Endometrial microvascular endothelial cells (primary cell): ENCODE data around the gene CAMTA1. TPM values are rescaled to one million over a fixed set of nuclear protein-coding genes. Genes with fewer than 3 reads are reported as not detected.

Source experiments
- in situ Hi-C: cut with HindIII; loops from 2 replicates; pipeline ENCODE4 v1.10.0; 2017; ENCODE audit warnings: low sequenced_read_pairs, low pct_unique_long_range_greater_than_20kb; ENCODE audit errors: inconsistent ontology term
- total RNA-seq: library from RNA; depleted of rRNA; stranded (reverse); fragments of >200 nt; gene quantifications from one replicate; pipeline ENCODE4 v1.2.3, GENCODE V29; 2015; ENCODE audit errors: inconsistent ontology term

Gene CAMTA1
- total RNA-seq, 1 donor from 2014 or later, result 89.0 TPM

DNA sequence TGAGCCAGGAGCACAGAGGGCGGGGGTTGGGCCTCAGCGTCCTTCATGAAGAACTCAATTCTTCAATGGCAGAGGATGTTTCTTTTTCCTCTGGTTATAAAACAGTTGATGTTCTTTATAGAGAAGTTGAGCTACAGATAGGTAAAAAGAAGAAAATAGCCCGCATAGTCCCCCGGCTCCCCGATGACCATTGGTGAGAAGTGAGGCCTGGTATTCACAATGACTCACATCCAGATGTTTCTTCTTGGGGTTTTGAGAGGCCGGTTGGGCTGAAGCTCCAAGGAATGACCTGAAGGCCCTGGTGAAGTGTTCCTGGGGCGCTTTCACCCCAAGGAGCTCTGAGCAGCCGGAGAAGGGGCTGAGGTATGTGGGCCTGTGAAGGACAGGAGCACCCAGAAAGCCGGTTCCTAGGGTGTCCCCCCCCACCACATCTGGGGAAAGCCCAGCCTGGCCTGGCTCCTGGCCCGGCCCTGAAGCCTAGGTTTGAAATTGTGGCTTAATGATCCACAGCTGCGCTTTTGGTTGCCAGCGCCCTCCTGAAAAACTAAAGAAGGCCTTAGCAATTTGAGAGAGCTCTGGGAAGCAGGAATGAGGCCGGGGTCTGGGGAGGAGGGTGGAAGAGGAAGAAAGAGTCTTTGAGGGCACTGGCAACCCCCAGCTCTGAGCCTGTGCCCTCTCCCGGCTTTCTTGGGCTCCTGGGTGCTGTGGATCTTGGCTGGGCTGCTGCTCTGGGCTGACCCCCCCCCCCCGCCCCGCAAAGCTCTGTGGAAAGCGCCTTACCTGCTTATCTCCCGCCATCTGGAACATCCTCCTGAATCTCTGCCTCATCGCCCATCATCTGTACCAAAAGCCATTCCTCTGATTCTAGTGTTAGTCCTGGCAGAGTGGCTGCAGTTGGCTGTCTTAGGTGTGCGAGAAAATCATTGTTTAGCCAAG, 444.7 kb downstream of the CAMTA1 start:
- in situ Hi-C loops, result no loop called here

DNA sequence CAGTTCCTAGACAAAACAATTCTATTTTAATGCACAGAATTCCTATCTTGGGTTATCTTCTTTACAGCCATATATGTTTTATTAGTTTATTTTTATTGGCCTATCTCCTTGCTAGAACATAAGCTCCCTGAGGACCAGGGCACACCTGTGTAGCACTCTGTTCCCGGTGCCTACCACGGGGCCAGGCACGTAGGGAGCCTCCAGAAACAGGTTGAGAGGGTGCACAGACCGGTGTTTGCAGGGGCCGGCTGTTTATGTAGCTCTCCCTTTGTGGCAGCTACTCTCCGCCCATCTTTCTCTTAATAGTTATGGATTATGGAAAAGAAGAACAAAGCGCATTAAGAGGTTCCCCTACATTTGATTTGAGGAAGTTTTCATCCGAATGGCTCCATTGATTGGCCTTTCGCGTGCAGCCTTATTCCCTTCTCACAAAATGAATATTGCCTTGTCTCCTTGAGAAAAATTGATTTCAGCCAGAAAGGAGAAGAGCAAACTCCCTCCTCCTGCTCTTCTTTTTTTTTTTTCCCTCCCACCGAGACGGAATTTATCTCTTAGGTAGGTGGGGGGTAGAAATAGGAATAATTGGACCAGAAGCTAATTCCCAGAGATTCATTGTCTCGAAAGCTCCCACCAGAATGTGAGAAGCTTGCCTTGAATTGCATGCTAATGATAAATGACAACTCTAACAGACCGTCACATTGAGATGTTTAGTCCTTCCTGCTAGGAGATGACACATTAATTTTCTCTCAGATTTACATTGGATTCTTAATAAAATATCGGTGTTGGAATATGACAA, 447.4 kb downstream of the CAMTA1 start:
- in situ Hi-C loops, result no loop called here

DNA sequence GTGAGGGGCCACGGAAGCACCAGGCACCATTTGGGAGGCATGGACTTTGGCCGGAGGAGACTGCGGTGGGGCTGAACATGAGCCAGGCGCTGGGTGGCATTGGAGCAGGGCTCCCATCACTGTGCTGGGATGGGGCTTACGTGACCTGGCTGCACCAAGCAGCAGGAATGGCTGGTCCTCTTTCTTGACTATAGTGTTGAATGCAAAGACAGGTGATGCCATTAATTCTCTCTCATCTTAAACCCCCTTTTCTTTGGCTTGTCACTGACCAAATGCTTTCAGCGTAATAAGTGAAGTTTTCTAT, 447.9 kb downstream of the CAMTA1 start:
- in situ Hi-C loops, result no loop called here

DNA sequence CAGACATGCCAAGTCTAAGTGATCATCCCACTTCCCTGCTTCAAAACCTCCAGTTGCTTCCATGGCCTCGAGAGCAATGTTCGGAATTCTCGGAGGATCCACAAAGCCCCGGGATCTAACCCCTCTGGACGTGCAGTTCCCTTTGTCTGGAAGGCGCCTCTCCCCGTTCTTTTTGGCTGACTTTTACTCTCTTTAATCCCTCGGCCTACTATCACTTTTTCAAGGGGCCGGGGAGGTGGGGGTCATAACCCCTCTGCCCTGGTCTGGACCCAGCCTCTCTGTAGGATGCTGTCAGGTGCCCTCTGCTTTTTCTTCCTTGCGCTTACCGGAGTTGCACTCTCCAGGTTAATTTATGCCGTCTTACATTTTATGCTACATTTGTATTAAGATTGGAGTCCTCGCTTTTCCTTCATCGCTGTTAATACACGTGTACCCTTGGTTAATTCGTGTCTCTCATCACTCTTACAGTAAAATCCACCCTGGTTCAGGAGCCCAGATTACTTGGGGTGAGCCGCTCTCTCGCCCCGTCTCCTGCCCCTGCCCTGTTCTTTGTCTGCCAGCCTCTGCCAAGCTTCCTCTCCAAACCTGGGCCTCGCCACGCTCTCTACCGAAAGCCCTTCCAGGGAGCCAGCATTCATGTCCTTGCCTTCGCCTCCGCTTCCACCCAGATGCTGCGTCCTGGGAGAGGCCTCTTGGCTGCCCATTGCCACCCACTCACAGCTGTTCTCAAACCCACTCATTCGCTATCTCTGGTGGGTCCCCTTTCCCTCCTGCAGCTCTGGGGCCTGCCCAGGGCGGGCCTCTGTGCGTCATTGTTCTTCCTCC, 448.6 kb downstream of the CAMTA1 start:
- in situ Hi-C loops, result no loop called here

DNA sequence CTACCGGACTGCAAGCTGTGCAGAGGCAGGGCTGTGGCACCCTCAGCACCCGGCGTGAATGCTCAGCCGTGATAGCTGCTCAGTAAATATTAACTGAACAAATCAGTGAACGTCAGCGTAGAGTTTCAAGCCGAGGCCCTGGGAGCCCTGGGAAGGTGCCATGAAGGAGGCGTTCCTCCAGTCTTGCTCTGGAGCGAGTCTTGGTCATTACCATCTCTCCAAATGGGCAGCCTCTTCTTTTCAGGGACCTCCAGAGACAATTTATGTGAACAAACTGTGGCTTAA, 449.2 kb downstream of the CAMTA1 start:
- in situ Hi-C loops, result no loop called here

DNA sequence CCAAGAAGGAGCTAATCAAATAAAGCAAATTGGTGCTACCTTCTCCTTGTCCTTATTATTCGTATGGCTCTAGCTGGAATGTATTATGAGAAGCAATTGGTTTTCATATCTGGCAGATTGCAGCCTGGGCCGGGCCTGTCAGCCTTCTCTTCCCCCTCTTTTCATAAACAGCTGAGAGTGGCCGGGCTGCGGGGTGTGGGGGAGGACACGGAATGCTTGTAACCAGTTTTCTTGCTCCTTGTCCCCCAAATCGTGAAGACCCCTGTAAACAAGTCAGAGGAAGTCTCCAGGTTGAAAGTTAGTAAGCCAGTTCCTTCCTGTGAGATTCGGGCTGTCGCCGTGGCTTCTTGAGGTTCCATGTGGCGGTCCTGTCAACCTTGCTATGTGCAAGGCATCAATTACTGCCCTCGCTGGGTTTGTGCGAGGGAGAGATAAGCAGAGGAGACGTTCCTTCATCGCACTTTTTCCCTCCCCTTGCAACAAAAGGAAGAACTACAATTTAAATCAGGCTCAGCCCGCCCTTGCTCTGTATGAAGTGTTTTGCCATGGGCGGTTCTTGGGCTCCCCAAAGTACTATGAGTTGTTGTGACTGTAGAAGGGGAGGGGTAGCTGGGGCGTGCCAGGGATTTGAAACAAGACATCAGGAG, 450.7 kb downstream of the CAMTA1 start:
- in situ Hi-C loops, result no loop called here

DNA sequence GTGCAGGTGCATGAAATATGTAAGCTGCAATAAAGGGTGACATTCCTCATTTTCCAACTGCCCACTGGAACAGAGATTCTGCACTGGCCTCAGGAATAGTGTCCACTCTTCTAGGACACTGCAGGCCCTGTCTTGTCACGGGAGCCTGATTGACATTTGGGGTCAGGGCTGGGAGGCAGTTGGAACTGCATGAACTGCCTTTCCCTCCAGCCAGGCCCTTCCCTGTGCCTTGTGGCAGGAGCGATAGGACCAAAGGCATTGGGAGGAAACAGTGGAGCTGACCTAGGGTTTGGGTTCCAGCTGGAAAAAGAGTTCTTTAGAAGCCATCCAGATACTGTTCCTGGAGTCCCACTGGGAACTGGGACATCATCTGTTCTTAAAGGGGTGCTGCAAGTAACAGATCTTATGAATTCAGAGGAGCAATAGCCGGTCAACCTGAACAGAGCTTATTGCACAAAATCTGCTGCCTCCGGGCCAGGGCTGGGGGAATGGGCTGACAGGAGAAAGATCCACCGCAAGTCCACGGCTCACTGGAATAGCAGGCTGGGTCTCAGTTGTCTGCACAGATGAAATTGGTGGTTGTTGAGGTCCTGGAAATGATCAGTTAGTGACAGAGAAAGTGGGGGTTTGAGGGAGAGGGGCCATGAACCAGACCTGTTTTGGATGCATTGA, 451.7 kb downstream of the CAMTA1 start:
- in situ Hi-C loops, result no loop called here

DNA sequence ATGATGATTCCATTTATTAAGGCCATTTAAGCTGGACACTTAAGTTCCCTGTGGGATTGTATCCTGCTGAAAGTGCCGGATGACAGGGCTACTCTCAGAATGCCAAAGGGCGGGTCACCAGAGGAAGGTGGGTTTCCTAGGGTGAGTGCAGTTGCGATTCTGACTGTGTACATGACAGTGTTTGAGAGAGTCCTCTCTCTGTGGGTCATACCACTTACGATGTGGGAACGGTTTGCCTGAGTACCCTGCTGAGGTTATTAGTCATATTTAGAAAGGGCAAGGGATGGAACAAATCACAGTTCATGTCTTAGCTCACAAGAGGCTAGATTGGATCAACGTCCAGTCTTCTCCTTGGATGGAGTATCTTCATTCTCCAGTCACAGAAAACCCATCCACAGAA, 461.9 kb downstream of the CAMTA1 start:
- in situ Hi-C loops, result no loop called here

DNA sequence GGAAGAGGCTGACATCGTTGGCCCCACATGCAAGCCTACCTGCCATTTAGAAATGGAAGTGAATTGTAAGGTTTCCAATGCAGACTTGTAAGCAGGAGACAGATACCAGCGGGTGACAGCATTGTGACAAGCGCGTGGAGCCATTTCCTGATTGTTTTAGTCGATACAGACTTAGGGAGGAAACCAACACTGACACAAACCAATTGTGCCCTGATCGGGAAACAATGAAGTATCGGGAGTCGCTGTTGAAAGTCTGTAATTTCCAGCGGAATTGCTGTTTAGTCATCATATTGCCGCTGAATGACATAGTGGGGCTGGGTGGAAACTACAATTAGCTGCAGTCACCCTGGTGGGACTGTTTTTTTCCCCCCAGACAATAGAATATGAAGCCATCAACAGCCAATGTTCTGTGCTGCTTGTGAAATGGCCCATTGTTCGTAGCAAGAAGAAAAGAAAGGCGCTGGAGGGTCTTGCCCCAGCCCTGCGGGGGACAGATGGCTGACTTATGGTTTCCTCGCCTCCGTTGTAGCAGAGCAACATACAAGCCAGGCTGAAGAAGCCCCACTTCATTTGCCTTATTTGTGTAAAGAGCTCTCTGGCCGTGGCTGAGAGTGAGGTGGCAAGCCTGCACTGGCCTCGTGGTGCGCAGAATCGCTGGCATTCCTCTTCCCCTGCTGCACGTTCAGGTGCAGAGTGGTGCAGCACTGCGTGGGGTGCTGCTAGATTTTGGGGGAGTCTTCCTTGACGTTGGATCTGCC, 462.7 kb downstream of the CAMTA1 start:
- in situ Hi-C loops, result no loop called here

DNA sequence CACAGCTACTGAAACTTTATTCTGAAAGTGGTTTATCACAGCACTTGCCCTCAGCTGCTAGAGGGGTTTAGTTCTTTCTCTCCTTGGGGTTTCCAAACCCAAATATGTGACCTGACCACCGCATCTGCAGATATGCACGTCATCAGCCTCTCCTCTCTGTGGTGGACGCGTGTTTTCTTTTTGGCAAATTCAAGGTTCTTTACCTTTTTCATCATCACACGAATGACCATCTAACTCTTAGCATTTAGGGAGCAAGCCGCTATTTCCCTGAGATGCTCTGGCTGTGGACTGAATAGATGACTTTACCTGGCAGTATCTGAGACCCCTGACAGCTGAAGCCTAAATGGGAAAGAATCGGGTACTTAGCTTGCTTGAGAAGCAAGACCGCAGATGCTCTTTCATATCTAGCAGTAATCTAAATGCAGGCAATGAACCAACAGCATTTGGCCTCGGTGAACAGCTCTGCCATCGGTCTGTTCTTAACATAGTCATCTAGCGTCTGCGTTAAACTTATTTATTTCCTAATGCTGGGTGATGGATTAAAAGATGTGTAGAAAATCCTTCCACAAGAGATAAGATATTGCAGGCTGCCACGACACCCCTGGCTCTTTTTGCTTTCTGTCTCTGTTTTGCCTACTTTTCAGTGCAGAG, 463.4 kb downstream of the CAMTA1 start:
- in situ Hi-C loops, result no loop called here

DNA sequence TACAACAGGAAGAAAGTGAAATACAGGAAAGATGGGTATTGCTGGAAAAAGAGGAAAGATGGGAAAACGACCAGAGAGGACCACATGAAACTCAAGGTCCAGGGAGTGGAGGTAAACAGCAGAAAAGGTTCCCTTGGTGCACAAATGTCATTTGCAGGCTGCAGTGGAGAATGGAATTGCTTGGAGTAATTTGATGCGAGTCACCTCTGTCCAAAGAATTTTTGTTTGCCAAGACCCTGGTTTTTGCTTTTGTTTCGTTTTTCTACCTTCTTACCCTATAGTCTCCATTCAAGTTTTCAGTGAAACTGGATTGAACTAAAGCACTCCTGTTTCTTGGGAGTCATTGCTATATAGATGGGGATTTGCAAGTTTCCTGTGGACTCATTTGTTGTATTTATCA, 464.3 kb downstream of the CAMTA1 start:
- in situ Hi-C loops, result no loop called here

DNA sequence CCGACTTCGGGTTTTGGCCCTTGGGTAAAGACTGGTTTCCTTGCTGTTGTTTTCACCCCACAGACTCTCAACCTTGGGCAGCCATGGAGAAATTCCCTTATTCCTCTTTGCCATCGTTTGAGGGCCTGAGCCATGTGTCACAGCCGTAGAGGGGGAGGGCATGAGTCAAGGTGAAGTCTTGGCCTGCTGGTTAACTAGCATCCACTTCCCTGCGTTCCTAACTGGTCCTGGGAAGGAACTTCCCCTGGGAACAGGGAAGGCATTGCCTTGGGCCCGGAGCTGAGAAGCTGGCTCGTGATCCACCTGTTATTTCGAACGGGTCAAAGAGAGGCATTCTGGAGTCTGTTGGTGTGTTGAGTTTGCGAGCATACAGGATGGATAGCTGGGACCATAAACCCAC, 464.9 kb downstream of the CAMTA1 start:
- in situ Hi-C loops, result no loop called here

DNA sequence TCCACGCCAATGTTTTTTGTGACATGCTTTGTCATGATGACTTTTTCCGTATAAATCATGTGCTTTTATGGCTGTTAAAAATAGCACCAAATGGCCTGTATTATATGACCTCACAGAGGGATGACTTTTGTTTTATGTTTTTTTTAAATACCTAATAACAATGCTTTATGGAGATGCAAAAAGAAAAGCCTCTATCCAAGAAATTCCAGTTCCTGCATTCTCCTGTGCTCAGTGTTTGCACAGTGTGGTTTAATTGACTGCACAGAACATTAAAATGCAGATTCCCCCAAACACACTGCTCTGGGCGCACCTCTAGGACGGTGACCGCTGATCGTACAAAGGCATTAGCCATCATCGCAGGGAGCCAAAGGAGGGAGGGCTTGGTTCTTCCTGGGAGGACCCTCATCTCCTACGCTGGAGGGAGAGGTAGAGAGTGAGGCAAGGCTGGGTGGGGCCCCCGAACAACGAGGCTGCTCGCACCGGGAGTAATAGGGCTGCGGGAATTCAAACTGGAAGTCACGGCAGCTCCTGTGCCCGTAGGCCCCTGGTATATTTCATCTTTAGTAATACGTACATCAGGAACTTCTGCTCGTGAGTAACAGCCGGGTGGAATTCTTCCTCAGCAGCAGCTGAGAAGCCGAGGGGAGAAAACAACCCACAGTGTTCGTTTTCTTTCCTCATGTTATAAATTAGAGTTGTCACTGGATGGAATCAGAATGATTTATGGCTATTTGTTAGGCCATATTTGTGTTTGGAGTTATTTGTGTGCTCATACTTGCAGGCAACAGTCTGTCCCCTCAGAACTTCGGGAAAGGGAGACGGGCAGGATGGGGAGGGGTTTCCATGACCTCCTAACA, 465.6 kb downstream of the CAMTA1 start:
- in situ Hi-C loops, result no loop called here

DNA sequence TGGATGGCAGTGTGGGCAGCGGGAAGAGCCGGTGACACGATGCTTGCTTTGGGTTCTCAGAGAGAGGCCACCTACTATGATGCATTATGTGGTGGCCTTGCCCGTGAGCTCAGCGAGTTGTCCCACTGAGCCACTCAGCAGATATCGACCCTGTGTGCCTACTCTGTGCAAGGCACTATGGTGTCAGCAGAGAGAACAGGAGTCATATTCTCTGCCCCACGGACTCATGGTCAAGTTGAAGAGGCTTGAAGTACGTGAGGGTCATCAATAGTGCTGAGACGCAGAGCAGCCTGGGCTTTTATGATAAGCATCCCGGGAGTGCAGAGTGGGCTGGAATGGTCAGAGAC, 466.2 kb downstream of the CAMTA1 start:
- in situ Hi-C loops, result no loop called here

DNA sequence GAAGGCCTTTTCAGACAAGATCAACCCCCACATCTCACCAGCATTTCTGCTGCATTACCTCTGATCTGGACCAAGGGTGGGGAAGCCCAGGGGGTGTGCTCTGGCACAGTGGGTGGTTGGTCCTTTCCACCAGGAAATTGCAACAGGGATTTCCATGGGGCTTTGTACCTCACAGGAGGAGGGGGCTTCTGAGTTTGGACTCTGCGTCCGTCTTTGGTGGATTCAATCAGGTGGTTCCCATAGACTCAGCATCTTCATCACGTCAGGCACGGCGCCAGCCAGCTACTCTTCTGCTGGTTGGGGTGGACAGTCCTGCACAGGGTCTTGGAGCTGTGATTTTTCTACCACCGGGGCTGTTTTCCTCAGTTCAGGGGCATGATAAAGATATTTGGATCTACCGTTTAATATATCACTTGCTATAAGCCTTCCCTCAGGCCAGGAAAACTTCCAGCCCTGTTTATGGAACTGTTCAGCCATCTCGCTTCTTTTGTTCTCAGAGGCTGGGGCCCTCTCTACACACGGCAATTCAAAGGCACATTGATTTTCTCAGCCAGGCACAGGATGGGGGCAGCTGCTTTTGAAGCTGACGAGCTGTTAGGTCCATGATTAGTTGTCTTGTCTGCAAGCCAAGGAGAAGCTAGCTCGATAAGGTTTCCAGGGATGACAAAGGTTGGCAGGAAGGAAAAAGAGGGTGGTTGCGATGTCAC, 467.3 kb downstream of the CAMTA1 start:
- in situ Hi-C loops, result no loop called here

DNA sequence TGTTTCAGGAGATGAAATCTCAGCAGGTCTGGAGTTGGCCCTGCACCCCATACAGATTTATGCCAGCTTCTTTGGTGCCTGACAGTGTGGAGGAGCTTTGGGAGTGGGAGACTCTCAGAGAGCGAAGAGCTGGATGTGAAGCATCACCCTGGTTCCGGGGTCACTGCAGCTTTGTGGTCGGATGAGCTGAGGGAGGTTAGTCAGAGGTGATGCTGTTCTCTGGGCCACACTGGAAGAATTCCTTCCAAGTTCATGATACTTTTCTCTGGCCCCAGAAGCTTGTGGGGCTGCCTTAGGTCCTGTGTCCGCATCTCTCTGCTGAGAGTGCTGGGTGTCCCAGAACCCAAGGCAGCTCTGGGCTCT, 467.8 kb downstream of the CAMTA1 start:
- in situ Hi-C loops, result no loop called here
